ENCODE data around the gene HOXC5. TPM values are rescaled to one million over a fixed set of nuclear protein-coding genes. Genes with fewer than 3 reads are reported as not detected.

Gene HOXC5
- total RNA-seq, 1 experiment from 2014 or later = 3.4 TPM

DNA sequence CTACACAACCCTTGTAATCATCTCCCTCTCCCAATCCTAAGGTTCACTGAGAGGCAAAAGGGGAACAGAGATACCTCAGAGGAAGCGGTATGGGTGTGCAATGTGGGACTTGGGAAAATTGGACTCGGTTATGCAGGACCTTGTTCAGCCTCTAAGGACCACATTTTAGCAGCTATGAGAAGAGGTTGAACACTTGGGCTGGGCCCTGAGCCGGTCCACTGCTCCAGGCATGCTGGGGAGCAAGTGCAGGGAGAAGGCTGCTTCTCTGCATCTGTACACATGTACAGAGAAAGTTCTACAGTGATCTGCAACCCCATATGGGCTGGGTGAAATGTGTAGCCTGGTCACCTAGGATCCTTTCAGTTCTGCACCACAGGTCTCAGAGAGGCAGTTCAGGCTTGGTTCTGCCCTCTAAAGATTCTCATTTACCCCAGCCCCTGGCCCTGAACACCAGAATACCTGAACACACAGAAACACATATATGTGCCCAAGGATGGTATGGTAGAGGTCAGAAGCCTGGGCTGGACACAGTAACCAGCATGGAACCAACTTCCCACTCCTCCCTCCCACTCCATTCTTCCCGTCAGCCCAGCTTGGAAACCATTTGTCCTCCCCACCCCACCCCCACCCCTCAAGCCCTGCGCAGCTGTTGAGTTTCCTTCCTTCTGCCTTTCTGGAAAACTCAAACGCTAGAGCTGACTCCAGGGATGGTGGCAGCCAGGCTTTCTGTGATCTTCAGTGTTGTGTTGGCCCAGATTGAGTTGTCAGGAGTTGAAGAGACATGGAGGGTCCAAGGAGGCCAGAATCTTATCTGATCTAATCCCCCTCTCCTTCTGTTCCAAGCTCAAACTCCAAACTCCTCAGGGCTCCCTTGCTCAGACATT lies 10.4 kb downstream of the HOXC5 start:
- peaks cover 25% of the 10 kb centered on the region for H3K4me1 Mint-ChIP-seq (ENCODE audit: low read depth, unreplicated experiment)
- ChIA-PET POLR2A (interaction anchor here (0.7 kb wide), 1 partner anchor 26 kb away, joined by 3 read pairs; no protein-coding TSS in a partner anchor), CTCF (interaction anchor here (0.6 to 1.2 kb wide), 2 partner anchors 121 to 158 kb away, joined by 3 to 4 read pairs; no protein-coding TSS in a partner anchor)
- intact Hi-C loops (cut with micrococcal nuclease; ENCODE audit: unreplicated experiment) = no loop called here
- no peaks in the 10 kb centered on the region for H3K9me3 ChIP-seq
- no peaks in the 10 kb centered on the region for H3K9me3 Mint-ChIP-seq (ENCODE audit: unreplicated experiment)
- H3K4me3 Mint-ChIP-seq (ENCODE audit: unreplicated experiment) = no peak overlapping the region
- TF ChIP-seq, protein P1, sequence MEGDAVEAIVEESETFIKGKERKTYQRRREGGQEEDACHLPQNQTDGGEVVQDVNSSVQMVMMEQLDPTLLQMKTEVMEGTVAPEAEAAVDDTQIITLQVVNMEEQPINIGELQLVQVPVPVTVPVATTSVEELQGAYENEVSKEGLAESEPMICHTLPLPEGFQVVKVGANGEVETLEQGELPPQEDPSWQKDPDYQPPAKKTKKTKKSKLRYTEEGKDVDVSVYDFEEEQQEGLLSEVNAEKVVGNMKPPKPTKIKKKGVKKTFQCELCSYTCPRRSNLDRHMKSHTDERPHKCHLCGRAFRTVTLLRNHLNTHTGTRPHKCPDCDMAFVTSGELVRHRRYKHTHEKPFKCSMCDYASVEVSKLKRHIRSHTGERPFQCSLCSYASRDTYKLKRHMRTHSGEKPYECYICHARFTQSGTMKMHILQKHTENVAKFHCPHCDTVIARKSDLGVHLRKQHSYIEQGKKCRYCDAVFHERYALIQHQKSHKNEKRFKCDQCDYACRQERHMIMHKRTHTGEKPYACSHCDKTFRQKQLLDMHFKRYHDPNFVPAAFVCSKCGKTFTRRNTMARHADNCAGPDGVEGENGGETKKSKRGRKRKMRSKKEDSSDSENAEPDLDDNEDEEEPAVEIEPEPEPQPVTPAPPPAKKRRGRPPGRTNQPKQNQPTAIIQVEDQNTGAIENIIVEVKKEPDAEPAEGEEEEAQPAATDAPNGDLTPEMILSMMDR (IDR thresholded peaks at IDR 0.05; ENCODE audit: insufficient read depth in 1 of 2, low read depth in 1 of 2, low read length in 1 of 2, severe bottlenecking in 1 of 2, unreplicated experiment in 1 of 2) = no peak
- H3K36me3 ChIP-seq (ENCODE audit: control insufficient read depth, insufficient read depth, low read length) = no peaks in the 10 kb centered on the region
- H3K36me3 Mint-ChIP-seq (ENCODE audit: insufficient read depth, unreplicated experiment) = no peaks in the 10 kb centered on the region
- no peaks in the 10 kb centered on the region for H3K27me3 Mint-ChIP-seq (ENCODE audit: insufficient read depth, unreplicated experiment)
- H3K27me3 ChIP-seq (replicated peaks; ENCODE audit: control insufficient read depth, insufficient read depth, low read length) = no peaks in the 10 kb centered on the region
- H3K4me3 ChIP-seq (ENCODE audit: low read depth, low read length) = no peak overlapping the region
- peaks cover 20% of the 10 kb centered on the region for H3K4me1 ChIP-seq
- DNase-seq = no peak
- no peak overlapping the region for H3K27ac Mint-ChIP-seq (ENCODE audit: unreplicated experiment)
- no TSS peak for BruUV-seq (replicated peaks)

DNA sequence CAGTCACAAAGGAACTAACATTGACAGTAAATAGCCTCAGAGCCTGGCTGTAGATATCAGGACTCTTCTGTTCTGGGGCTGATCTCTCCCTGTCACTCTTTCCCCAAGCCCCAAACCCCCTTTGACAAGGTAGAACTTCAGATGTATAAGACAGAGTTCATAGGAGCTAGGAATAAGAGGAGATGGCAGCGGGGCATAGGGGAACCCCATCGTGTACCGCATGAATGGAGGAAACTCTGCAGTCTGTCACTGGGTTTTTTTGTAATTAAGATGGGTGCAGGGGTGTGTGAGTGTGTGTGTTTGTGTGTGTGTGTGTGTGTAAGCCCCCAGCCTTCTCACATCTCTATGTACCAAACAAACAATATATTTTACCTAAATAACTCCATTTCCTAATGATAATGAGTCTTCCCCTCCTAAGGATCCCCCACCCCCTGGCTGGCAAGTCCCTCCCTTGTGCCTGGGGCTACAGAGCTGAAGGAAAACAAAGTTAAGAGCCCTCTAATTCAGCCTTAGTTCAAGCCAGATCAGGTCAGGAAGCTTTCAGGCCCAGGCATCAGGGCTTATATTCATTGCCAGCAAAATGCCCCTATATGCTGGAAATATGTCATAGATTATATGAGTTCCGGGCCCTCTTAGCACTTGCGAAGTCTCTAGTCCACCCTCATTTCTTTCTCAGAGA lies 11.7 kb downstream of the HOXC5 start:
- no peaks in the 10 kb centered on the region for H3K36me3 Mint-ChIP-seq (ENCODE audit: insufficient read depth, unreplicated experiment)
- no peaks in the 10 kb centered on the region for H3K27me3 Mint-ChIP-seq (ENCODE audit: insufficient read depth, unreplicated experiment)
- H3K4me1 Mint-ChIP-seq (ENCODE audit: low read depth, unreplicated experiment) = peaks cover 25% of the 10 kb centered on the region
- BruUV-seq (replicated peaks) = no TSS peak
- Histone ChIP-seq H3K36me3 (ENCODE audit: control insufficient read depth, insufficient read depth, low read length) (no peaks in the 10 kb centered on the region), H3K4me1 (peaks cover 18% of the 10 kb centered on the region), H3K4me3 (ENCODE audit: low read depth, low read length) (no peak overlapping the region), H3K27me3 (replicated peaks; ENCODE audit: control insufficient read depth, insufficient read depth, low read length) (no peaks in the 10 kb centered on the region), H3K9me3 (no peaks in the 10 kb centered on the region)
- no peak overlapping the region for H3K4me3 Mint-ChIP-seq (ENCODE audit: unreplicated experiment)
- CTCF ChIA-PET = interaction anchor here (1.2 kb wide), 1 partner anchor 157 kb away, joined by 4 read pairs; no protein-coding TSS in a partner anchor
- H3K9me3 Mint-ChIP-seq (ENCODE audit: unreplicated experiment) = no peaks in the 10 kb centered on the region
- no peak for DNase-seq
- peak overlapping the region; percentile 32 for H3K27ac Mint-ChIP-seq (ENCODE audit: unreplicated experiment)
- TF ChIP-seq, protein P1 (IDR thresholded peaks at IDR 0.05; ENCODE audit: insufficient read depth in 1 of 2, low read depth in 1 of 2, low read length in 1 of 2, severe bottlenecking in 1 of 2, unreplicated experiment in 1 of 2) = no peak
- POLR2A ChIA-PET = no interaction called here
- intact Hi-C loops (cut with micrococcal nuclease; ENCODE audit: unreplicated experiment) = no loop called here

DNA sequence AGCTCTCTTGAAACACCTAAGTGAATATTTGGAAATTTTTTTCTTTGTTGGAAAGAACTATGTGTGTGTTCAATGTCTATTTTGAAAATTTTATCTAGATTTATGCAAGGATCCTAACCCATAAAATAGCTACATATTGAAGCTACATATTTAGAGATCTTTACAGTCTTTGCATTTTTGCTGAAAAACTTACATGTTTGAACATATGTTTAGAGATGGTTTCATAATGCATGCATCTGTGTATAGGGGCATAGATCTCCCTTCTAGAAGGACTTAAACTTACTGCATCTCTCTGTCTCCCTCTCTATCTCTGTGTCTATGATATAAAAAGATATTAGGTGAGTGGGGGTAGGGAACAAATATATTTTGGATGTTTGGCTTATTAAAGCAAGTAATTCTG lies 12.6 kb downstream of the HOXC5 start:
- no peak overlapping the region for H3K4me3 Mint-ChIP-seq (ENCODE audit: unreplicated experiment)

More for the DNA sequence above, 12.6 kb downstream of the HOXC5 start:
- no peaks in the 10 kb centered on the region for H3K36me3 ChIP-seq (ENCODE audit: control insufficient read depth, insufficient read depth, low read length)
- peaks cover 9% of the 10 kb centered on the region for H3K4me1 ChIP-seq
- peaks cover 25% of the 10 kb centered on the region for H3K4me1 Mint-ChIP-seq (ENCODE audit: low read depth, unreplicated experiment)
- no peaks in the 10 kb centered on the region for H3K9me3 ChIP-seq
- intact Hi-C loops (cut with micrococcal nuclease; ENCODE audit: unreplicated experiment) = no loop called here
- BruUV-seq (replicated peaks) = no TSS peak
- TF ChIP-seq, protein P1 (IDR thresholded peaks at IDR 0.05; ENCODE audit: insufficient read depth in 1 of 2, low read depth in 1 of 2, low read length in 1 of 2, severe bottlenecking in 1 of 2, unreplicated experiment in 1 of 2) = no peak
- no peak for DNase-seq
- no peaks in the 10 kb centered on the region for H3K36me3 Mint-ChIP-seq (ENCODE audit: insufficient read depth, unreplicated experiment)
- no peak overlapping the region for H3K4me3 ChIP-seq (ENCODE audit: low read depth, low read length)
- ChIA-PET POLR2A (no interaction called here), CTCF (no interaction called here)
- H3K27me3 ChIP-seq (replicated peaks; ENCODE audit: control insufficient read depth, insufficient read depth, low read length) = no peaks in the 10 kb centered on the region
- no peak overlapping the region for H3K27ac Mint-ChIP-seq (ENCODE audit: unreplicated experiment)
- H3K27me3 Mint-ChIP-seq (ENCODE audit: insufficient read depth, unreplicated experiment) = no peaks in the 10 kb centered on the region
- H3K9me3 Mint-ChIP-seq (ENCODE audit: unreplicated experiment) = no peaks in the 10 kb centered on the region

All from Caco-2 (cell line).